Fibroblast of lung (primary cell): ENCODE results near the gene AKAP13.

Experiments
- CTCF ChIP-seq, 2 donors: IDR thresholded peaks in 1 of 2; conservative IDR thresholded peaks in 1 of 2; 1 replicate in 1 of 2; 2 replicates in 1 of 2; pipeline ENCODE4 v1.5.1; 2011 to 2012; ENCODE audit warnings: low read length in 2 of 2, control low read depth in 1 of 2, inconsistent platforms in 1 of 2, low read depth in 1 of 2, mild to moderate bottlenecking in 1 of 2
- EZH2 ChIP-seq: IDR thresholded peaks from 2 replicates; pipeline ENCODE4 v1.5.1; 2012; ENCODE audit warnings: low read length, control low read depth, mild to moderate bottlenecking; ENCODE audit errors: missing control alignments

GRCh38 chr15:85463276-85463892 lies 83.0 kb downstream of the AKAP13 start:
- no peak for TF ChIP-seq CTCF (conservative IDR thresholded peaks at IDR 0.05 in 1 of 2, IDR thresholded peaks at IDR 0.05 in 1 of 2; ENCODE audit: low read depth in 1 of 2, low read length in 2 of 2)
- no peak for TF ChIP-seq EZH2
